GM12873 (cell line): Measurements from ENCODE around the gene CTSL.

Experiments
- CTCF ChIP-seq: IDR thresholded peaks from 2 replicates; pipeline ENCODE4 v1.5.1; 2012; ENCODE audit warnings: low read depth, mild to moderate bottlenecking, moderate library complexity, low read length, control low read depth; ENCODE audit not compliant: insufficient read depth; ENCODE audit errors: missing control alignments

Gene CTSL

GRCh38 chr9:87710443-87710842 lies 15.5 kb upstream of the CTSL start:
- TF ChIP-seq CTCF, result no peak

GRCh38 chr9:87711857-87712800 lies 13.8 kb upstream of the CTSL start:
- no peak for TF ChIP-seq CTCF

GRCh38 chr9:87712801-87713277 lies 13.1 kb upstream of the CTSL start:
- no peak for TF ChIP-seq CTCF

DNA sequence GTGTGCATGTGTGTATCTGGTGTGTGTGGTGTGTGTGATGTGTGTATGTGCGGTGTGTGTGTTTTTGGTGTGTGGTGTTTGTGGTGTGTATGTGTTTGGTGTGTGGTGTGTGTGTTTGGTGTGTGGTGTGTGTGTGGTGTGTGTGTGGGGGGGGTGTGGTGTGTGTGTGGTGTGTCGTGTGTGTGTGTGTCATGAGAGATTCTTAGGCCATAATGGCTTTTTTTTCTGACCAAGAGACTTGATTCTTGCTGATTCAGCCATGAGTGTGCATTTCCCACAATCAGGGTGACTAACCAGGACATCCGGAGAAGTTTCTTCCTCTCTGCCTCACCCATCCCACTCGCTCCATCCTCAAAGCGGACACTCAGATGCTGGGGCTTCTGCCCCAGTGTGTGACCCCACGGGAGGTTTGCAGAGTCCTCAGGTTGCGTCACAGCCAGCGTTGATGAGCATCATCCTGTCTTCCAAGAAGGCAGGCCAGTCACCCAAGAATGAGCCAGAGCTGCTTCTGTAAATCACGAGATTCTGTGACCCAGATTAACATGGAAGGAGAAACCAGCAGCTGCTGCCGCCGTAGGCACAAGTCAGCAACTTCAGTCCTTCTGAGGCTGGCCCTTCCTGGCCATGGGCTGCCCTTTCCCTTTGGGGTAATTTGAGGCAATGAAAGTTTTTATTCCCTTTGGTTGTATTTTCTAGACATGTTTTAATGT lies 12.5 kb upstream of the CTSL start:
- no peak for TF ChIP-seq CTCF

DNA sequence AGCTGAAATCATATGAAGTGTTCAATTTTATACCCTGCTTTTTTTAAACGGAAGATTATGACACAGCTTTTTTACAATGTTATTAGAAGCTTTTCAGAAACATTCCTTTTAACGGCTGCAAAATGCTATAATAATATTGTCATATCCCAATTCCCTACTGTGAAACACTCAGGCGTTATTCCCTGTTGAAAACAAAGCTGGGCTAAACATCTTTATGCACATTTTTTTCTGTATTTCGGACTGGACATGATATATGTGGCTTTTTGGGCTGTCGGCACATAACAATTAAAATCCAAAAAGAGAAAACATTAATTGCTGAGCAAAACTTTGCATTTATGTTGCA lies 12.0 kb upstream of the CTSL start:
- no peak for TF ChIP-seq CTCF

- TF ChIP-seq CTCF, result no peak
These were observed 11.1 kb upstream of the CTSL start for GRCh38 chr9:87714819-87715218.

GRCh38 chr9:87716141-87716540 lies 9.8 kb upstream of the CTSL start:
- no peak for TF ChIP-seq CTCF
